Adrenal gland (tissue), 5 donors: ENCODE measurements around the gene PRDM16.

Source experiments
- CTCF ChIP-seq, 6 experiments: fragments of 450-650 bp in 4 of 6; fragments of 200-600 bp in 2 of 6; sonication (generic) in 1 of 6; IDR thresholded peaks; 1 replicate in 5 of 6; 2 replicates in 1 of 6; pipeline versions ENCODE4 v1.5.1 to v1.8.0; 2016 to 2021; ENCODE audit warnings: antibody characterized with exemption in 6 of 6, mild to moderate bottlenecking in 2 of 6, moderate library complexity in 1 of 6
- POLR2A ChIP-seq, 2 donors: fragments of 450-650 bp; IDR thresholded peaks; one replicate each; pipeline ENCODE4 v1.6.1; 2017; ENCODE audit warnings: antibody characterized with exemption in 2 of 2, mild to moderate bottlenecking in 2 of 2, moderate library complexity in 1 of 2
- donor health status: DM: no; HTN: no; CAD: no.

GRCh38 chr1:3161176-3161840, 92.3 kb downstream of the PRDM16 start:
- TF ChIP-seq CTCF (IDR thresholded peaks at IDR 0.05) (no peak), POLR2A (IDR thresholded peaks at IDR 0.05) (no peak)
